IMR-90 (cell line): Measurements from ENCODE around the gene FMC1. TPM values are rescaled to one million over a fixed set of nuclear protein-coding genes. Genes with fewer than 3 reads are reported as not detected.

Experiments
- ATAC-seq: fragments of 200-7000 bp; cut with Tn5 transposase; 2 replicates; pipeline ENCODE4 v1.9.1; 2020; ENCODE audit warnings: low read depth, mild to moderate bottlenecking, moderate library complexity
- BruUV-seq: library from RNA; stranded (reverse); fragments of 400-500 nt; replicated peaks from 2 replicates; lab custom pipeline; 2021; lab: Mats Ljungman, UMichigan
- CTCF ChIA-PET: fragments of 300-600 bp; formaldehyde crosslinking; extraction: SDS; loops from one replicate; lab custom pipeline; 2021; ENCODE audit warnings: antibody characterized with exemption; lab: Yijun Ruan, JAX
- POLR2A ChIA-PET: fragments of 300-600 bp; sonication (Branson Sonifier 250); formaldehyde crosslinking; loops from one replicate; lab custom pipeline; 2022; ENCODE audit warnings: antibody characterized with exemption; ENCODE audit not compliant: unreplicated experiment; lab: Charles Lee
- DNase-seq: peaks from one replicate; pipeline ENCODE4 v3.0.0; 2013
- H2AFZ ChIP-seq: replicated peaks from 2 replicates; pipeline ENCODE3; 2013; ENCODE audit warnings: low read length, mild to moderate bottlenecking; ENCODE audit not compliant: poor library complexity
- H2AK5ac ChIP-seq: 2 replicates; pipeline ENCODE4 v1.6.1; 2013; ENCODE audit warnings: low read depth, low read length, inconsistent platforms
- H2AK9ac ChIP-seq: replicated peaks from 2 replicates; pipeline ENCODE3; 2013; ENCODE audit warnings: mild to moderate bottlenecking, low read depth, low read length, moderate library complexity; ENCODE audit not compliant: poor library complexity
- H2BK120ac ChIP-seq: 2 replicates; pipeline ENCODE4 v1.6.1; 2013; ENCODE audit warnings: low read depth, low read length, inconsistent platforms
- H2BK15ac ChIP-seq: 3 replicates; pipeline ENCODE4 v1.6.1; 2013; ENCODE audit warnings: low read depth, low read length, inconsistent platforms
- H2BK20ac ChIP-seq: 2 replicates; pipeline ENCODE4 v1.6.1; 2013; ENCODE audit warnings: low read depth, mild to moderate bottlenecking, inconsistent platforms, low read length, moderate library complexity
- H2BK5ac ChIP-seq: 2 replicates; pipeline ENCODE4 v1.6.1; 2013; ENCODE audit warnings: mild to moderate bottlenecking, low read depth, low read length, inconsistent platforms; ENCODE audit not compliant: poor library complexity, severe bottlenecking
- H3K14ac ChIP-seq: replicated peaks from 2 replicates; pipeline ENCODE4 v1.6.1; 2013; ENCODE audit warnings: low read depth, low read length, inconsistent platforms
- H3K18ac ChIP-seq: 2 replicates; pipeline ENCODE4 v1.6.1; 2013; ENCODE audit warnings: low read depth, low read length, control low read depth
- H3K23ac ChIP-seq: 2 replicates; pipeline ENCODE4 v1.6.1; 2013; ENCODE audit warnings: low read depth, low read length, inconsistent platforms
- H3K27ac ChIP-seq: 2 replicates; pipeline ENCODE4 v1.5.1; 2013; ENCODE audit warnings: mild to moderate bottlenecking, control low read depth, low read length; ENCODE audit not compliant: insufficient read depth
- H3K27me3 ChIP-seq: 2 replicates; pipeline ENCODE4 v1.6.1; 2013; ENCODE audit warnings: low read length; ENCODE audit not compliant: control insufficient read depth, insufficient read depth
- H3K36me3 ChIP-seq: 2 replicates; pipeline ENCODE4 v1.6.1; 2013; ENCODE audit warnings: low read length, mixed read lengths; ENCODE audit not compliant: control insufficient read depth, insufficient read depth
- H3K4ac ChIP-seq: 2 replicates; pipeline ENCODE4 v1.6.1; 2013; ENCODE audit warnings: low read depth, low read length, inconsistent platforms
- H3K4me1 ChIP-seq: 2 replicates; pipeline ENCODE4 v1.6.1; 2013; ENCODE audit warnings: low read length, mixed read lengths; ENCODE audit not compliant: control insufficient read depth, insufficient read depth
- H3K4me2 ChIP-seq: 2 replicates; pipeline ENCODE4 v1.6.1; 2013; ENCODE audit warnings: low read depth, mild to moderate bottlenecking, control low read depth, low read length, moderate library complexity
- H3K4me3 ChIP-seq: 2 replicates; pipeline ENCODE4 v1.5.1; 2013; ENCODE audit warnings: low read depth, mild to moderate bottlenecking, control low read depth, low read length, moderate library complexity; ENCODE audit not compliant: insufficient read depth
- H3K56ac ChIP-seq: 2 replicates; pipeline ENCODE4 v1.6.1; 2013; ENCODE audit warnings: low read length, inconsistent platforms; ENCODE audit not compliant: insufficient read depth; ENCODE audit errors: extremely low read depth
- H3K79me1 ChIP-seq, 2 experiments: 2 replicates each; pipeline ENCODE4 v1.6.1; 2013; ENCODE audit warnings: low read length in 2 of 2, inconsistent platforms in 1 of 2, low read depth in 1 of 2
- H3K9ac ChIP-seq: 2 replicates; pipeline ENCODE4 v1.6.1; 2013; ENCODE audit warnings: low read depth, low read length, control low read depth
- H3K9me1 ChIP-seq: 2 replicates; pipeline ENCODE4 v1.6.1; 2013; ENCODE audit warnings: low read length, inconsistent platforms; ENCODE audit not compliant: insufficient read depth
- H3K9me3 ChIP-seq: 2 replicates; pipeline ENCODE4 v1.6.1; 2013; ENCODE audit warnings: low read length; ENCODE audit not compliant: control insufficient read depth, insufficient read depth
- H4K20me1 ChIP-seq: 2 replicates; pipeline ENCODE4 v1.6.1; 2013; ENCODE audit warnings: low read length, inconsistent platforms; ENCODE audit not compliant: insufficient read depth
- H4K5ac ChIP-seq: 2 replicates; pipeline ENCODE4 v1.6.1; 2013; ENCODE audit warnings: mild to moderate bottlenecking, low read depth, low read length, control low read depth
- H4K8ac ChIP-seq, 2 experiments: 2 replicates each; pipeline ENCODE4 v1.6.1; 2013; ENCODE audit warnings: low read depth in 2 of 2, low read length in 2 of 2, control low read depth in 1 of 2, inconsistent platforms in 1 of 2
- H4K91ac ChIP-seq: 2 replicates; pipeline ENCODE4 v1.6.1; 2013; ENCODE audit warnings: low read depth, low read length, inconsistent platforms; ENCODE audit not compliant: insufficient read depth
- BHLHE40 ChIP-seq: fragments of 150-350 bp; IDR thresholded peaks from 2 replicates; pipeline ENCODE4 v1.6.1; 2016; ENCODE audit warnings: mild to moderate bottlenecking, low read depth, low read length
- CHD1 ChIP-seq: IDR thresholded peaks from 2 replicates; pipeline ENCODE4 v1.6.1; 2012; ENCODE audit warnings: low read depth, low read length, improper control_type of control experiment
- MAFK ChIP-seq: IDR thresholded peaks from 2 replicates; pipeline ENCODE4 v1.6.1; 2012; ENCODE audit warnings: low read depth, low read length, improper control_type of control experiment
- RAD21 ChIP-seq: IDR thresholded peaks from 2 replicates; pipeline ENCODE4 v1.6.1; 2012; ENCODE audit warnings: low read length, improper control_type of control experiment
- WGBS, 2 experiments: methylation state at CpG; one replicate each; pipeline versions ENCODE4 v1.1.5 to v1.1.7; 2013; ENCODE audit warnings: missing lambda C conversion rate in 2 of 2; ENCODE audit not compliant: insufficient read length in 1 of 2; ENCODE audit errors: extremely low coverage in 2 of 2; 5-methylcytosine and 5-hydroxymethylcytosine counted together
- dilution Hi-C: fragments of 300-500 bp; cut with HindIII; formaldehyde crosslinking; loops from one replicate; pipeline ENCODE4 v1.14.3; 2018; ENCODE audit warnings: low sequenced_read_pairs; ENCODE audit not compliant: unreplicated experiment
- in situ Hi-C: fragments of 300-500 bp; cut with MboI; formaldehyde crosslinking; loops from 3 replicates; pipeline ENCODE4 v1.14.3; 2019; ENCODE audit warnings: low sequenced_read_pairs, inconsistent platforms, mixed read lengths
- intact Hi-C: fragments of 100-400 bp; cut with micrococcal nuclease; formaldehyde crosslinking; loops from 2 replicates; pipeline ENCODE4 v1.10.0; 2022
- polyA plus RNA-seq, 3 experiments: library from polyadenylated mRNA; depleted of rRNA; stranded (reverse); fragments of >200 nt; gene quantifications; 2 replicates each; pipeline ENCODE4 v1.2.3, GENCODE V29; 2012; ENCODE audit warnings: low replicate concordance in 1 of 3
- total RNA-seq: library from RNA; depleted of rRNA; stranded (reverse); fragments of >200 nt; gene quantifications from 2 replicates; pipeline ENCODE4 v1.2.3, GENCODE V29; 2012

The FMC1 gene
- total and polyA plus RNA-seq, 2 of the 4 experiments (the other 2 are of a cell fraction), result 6.1 to 11.9 TPM

DNA sequence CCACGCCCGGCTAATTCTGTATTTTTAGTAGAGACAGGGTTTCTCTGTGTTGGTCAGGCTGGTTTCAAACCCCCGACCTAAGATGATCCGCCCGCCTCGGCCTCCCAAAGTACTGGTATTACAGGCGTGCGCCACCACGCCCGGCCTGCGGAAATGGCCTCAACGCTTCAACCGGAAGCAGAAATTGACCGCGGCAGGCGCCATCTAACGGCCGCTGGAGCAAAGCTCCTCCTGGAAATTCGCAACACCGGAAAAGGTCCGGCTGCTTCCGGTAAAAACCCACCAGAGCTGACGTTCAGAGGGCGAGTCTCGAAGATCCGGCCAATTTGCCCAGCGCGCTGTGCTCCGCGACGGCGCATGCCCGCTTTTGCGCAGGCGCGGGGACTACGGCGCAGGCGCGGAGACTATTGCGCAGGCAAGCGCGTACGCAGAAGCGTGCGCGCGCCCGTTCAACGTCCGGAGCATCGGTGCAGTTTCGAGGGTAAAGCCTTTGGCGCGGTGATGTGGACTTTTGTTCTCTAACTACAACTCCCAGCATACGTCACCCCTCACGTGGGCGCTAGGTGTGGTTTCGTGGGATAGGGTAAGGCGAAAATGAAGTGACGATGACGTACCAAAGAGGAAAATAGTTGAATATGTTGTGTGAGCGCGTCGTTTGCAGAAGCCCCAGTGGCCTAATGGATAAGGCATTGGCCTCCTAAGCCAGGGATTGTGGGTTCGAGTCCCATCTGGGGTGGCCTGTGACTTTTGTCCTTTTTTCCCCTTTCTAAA lies 915 bp upstream of the FMC1 start (continued):
- TF ChIP-seq BHLHE40, result peak; percentile 86
- TF ChIP-seq RAD21, result no peak; the same call in 1 of the 2 replicates
- TF ChIP-seq CHD1, result no peak; the same call in 1 of the 2 replicates

DNA sequence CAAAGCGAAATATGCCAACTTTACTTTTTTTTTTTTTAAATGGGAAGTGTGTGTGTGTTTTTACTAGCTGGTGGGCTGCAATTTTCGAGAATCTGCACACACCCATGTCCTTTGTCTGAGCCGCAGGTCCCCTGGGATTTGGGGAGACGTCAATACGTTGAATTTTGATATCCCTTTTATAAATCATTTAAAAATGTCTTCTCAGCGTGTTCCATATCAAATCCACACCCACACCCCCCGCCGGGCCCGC lies 404 bp upstream of the FMC1 start:
- H3K18ac ChIP-seq, result peak overlapping the region; percentile 8
- DNase-seq (no peak), ATAC-seq (peak; percentile 11)
- no peaks in the 10 kb centered on the region for H3K27me3 ChIP-seq
- H3K79me1 ChIP-seq, result peaks cover 7 to 19% of the 10 kb centered on the region in 2 experiments
- peak overlapping the region; percentile 60 for H2AK5ac ChIP-seq
- H3K4me2 ChIP-seq, result peak overlapping the region; percentile 48
- dilution Hi-C loops, result no loop called here
- H3K36me3 ChIP-seq, result peaks cover 2% of the 10 kb centered on the region; the same call in 1 of the 2 replicates
- peak overlapping the region; percentile 88 for H2BK5ac ChIP-seq
- TF ChIP-seq RAD21 (no peak), MAFK (peak; percentile 51; the same call in 1 of the 2 replicates)
- peak overlapping the region; percentile 91 for H3K27ac ChIP-seq
- peak overlapping the region; percentile 64 for H3K4me3 ChIP-seq
- peak overlapping the region; percentile 94 for H3K23ac ChIP-seq
- H3K9ac ChIP-seq, result peak overlapping the region; percentile 88
- H3K9me3 ChIP-seq, result no peaks in the 10 kb centered on the region
- in situ Hi-C loops, result no loop called here
- H4K8ac ChIP-seq, result peak overlapping the region; percentile 2 to 97
- H2BK20ac ChIP-seq, result no peak overlapping the region
- peak overlapping the region; percentile 91 for H3K14ac ChIP-seq
- H3K4ac ChIP-seq, result peak overlapping the region; percentile 91
- ChIA-PET POLR2A (no interaction called here), CTCF (no interaction called here)
- H2AFZ ChIP-seq, result peak overlapping the region; percentile 99
- peak overlapping the region; percentile 51 for H4K91ac ChIP-seq
- H4K20me1 ChIP-seq, result no peaks in the 10 kb centered on the region; the same call in 1 of the 2 replicates
- H2AK9ac ChIP-seq, result peak overlapping the region; percentile 98
- H3K56ac ChIP-seq, result peak overlapping the region; percentile 96
- TSS peak; percentile 57 for BruUV-seq
- no peaks in the 10 kb centered on the region; the same call in 1 of the 2 replicates for H3K4me1 ChIP-seq
- H2BK120ac ChIP-seq, result peak overlapping the region; percentile 78; the same call in 1 of the 2 replicates
- intact Hi-C loops, result loop anchor here (5.0 kb wide), 1 partner anchor 662 kb away; no protein-coding TSS in a partner anchor
- peak overlapping the region; percentile 51 for H4K5ac ChIP-seq
- no peaks in the 10 kb centered on the region for H3K9me1 ChIP-seq
- peak overlapping the region; percentile 13; the same call in 1 of the 3 replicates for H2BK15ac ChIP-seq
- WGBS, 2 experiments, result no CpG with 5 or more reads among the region's 9 CpGs
